SK-N-SH (cell line): ENCODE measurements around the gene CDH20. TPM values are rescaled to one million over a fixed set of nuclear protein-coding genes. Genes with fewer than 3 reads are reported as not detected.

Experiments used
- CTCF ChIA-PET: fragments of 300-600, 350-600 bp; formaldehyde crosslinking; extraction: SDS; loops from one replicate; lab custom pipeline; 2021; lab: Yijun Ruan, JAX
- POLR2A ChIA-PET: fragments of 350-600 bp; sonication (Branson Sonifier 250); formaldehyde crosslinking; extraction: SDS; loops from one replicate; lab custom pipeline; 2020; ENCODE audit warnings: antibody characterized with exemption, inconsistent platforms; lab: Yijun Ruan, JAX
- DNase-seq: peaks from one replicate; pipeline ENCODE4 v3.0.0; 2012
- H2AFZ ChIP-seq: fragments of 200-600 bp; sonication (generic); 2 replicates; pipeline ENCODE4 v1.8.1; 2016; ENCODE audit warnings: antibody characterized with exemption, mild to moderate bottlenecking, low read depth
- H3F3A ChIP-seq: fragments of 200-600 bp; sonication (generic); replicated peaks from 2 replicates; pipeline ENCODE3; 2016; ENCODE audit warnings: antibody characterized with exemption, mild to moderate bottlenecking; ENCODE audit not compliant: insufficient read depth
- H3K27ac ChIP-seq, 2 experiments: fragments of 200-500 bp in 1 of 2; fragments of 200-600 bp in 1 of 2; sonication (Bioruptor generic) in 1 of 2; sonication (generic), shearing (Covaris generic) in 1 of 2; 2 replicates each; pipeline versions ENCODE4 v1.5.1 to v1.6.1; 2014 to 2016; ENCODE audit warnings: low read depth in 2 of 2, inconsistent platforms in 1 of 2, low read length in 1 of 2, mild to moderate bottlenecking in 1 of 2, mixed read lengths in 1 of 2
- H3K27me3 ChIP-seq: fragments of 200-600 bp; sonication (generic), shearing (Covaris generic); 2 replicates; pipeline ENCODE4 v1.6.1; 2016; ENCODE audit warnings: mixed run types; ENCODE audit not compliant: insufficient read depth
- H3K36me3 ChIP-seq, 2 experiments: fragments of 200-500 bp in 1 of 2; fragments of 200-600 bp in 1 of 2; sonication (Bioruptor generic) in 1 of 2; sonication (generic) in 1 of 2; replicated peaks in 1 of 2; 2 replicates each; pipeline versions ENCODE3 to v1.5.1; 2014 to 2016; ENCODE audit warnings: low read length in 1 of 2, mild to moderate bottlenecking in 1 of 2; ENCODE audit not compliant: insufficient read depth in 2 of 2, control insufficient read depth in 1 of 2
- H3K4me1 ChIP-seq, 2 experiments: fragments of 200-500 bp in 1 of 2; fragments of 200-600 bp in 1 of 2; sonication (Bioruptor generic) in 1 of 2; sonication (generic), shearing (Covaris generic) in 1 of 2; 2 replicates each; pipeline versions ENCODE4 v1.5.1 to v1.6.1; 2014 to 2016; ENCODE audit warnings: low read depth in 1 of 2, low read length in 1 of 2, mixed run types in 1 of 2; ENCODE audit not compliant: insufficient read depth in 2 of 2, control insufficient read depth in 1 of 2
- H3K4me2 ChIP-seq: fragments of 200-600 bp; sonication (generic), shearing (Covaris generic); 2 replicates; pipeline ENCODE4 v1.6.1; 2017; ENCODE audit warnings: mixed run types
- H3K4me3 ChIP-seq, 2 experiments: fragments of 200-500 bp in 1 of 2; fragments of 200-600 bp in 1 of 2; sonication (Bioruptor generic) in 1 of 2; sonication (generic), shearing (Covaris generic) in 1 of 2; 2 replicates each; pipeline versions ENCODE4 v1.5.1 to v1.8.1; 2014 to 2016; ENCODE audit warnings: low read depth in 2 of 2, inconsistent platforms in 1 of 2, low read length in 1 of 2, mild to moderate bottlenecking in 1 of 2, mixed read lengths in 1 of 2, moderate library complexity in 1 of 2
- H3K79me2 ChIP-seq: fragments of 200-600 bp; sonication (generic); 2 replicates; pipeline ENCODE4 v1.8.1; 2017; ENCODE audit warnings: mild to moderate bottlenecking; ENCODE audit not compliant: insufficient read depth
- H3K9ac ChIP-seq: fragments of 200-600 bp; sonication (generic); 2 replicates; pipeline ENCODE4 v1.6.1; 2017; ENCODE audit warnings: mixed run types
- H3K9me2 ChIP-seq: fragments of 200-600 bp; sonication (generic); 2 replicates; pipeline ENCODE4 v1.6.1; 2017; ENCODE audit warnings: mixed run types
- H3K9me3 ChIP-seq: fragments of 200-600 bp; sonication (generic); 2 replicates; pipeline ENCODE4 v1.6.1; 2017; ENCODE audit warnings: mixed run types, mild to moderate bottlenecking, moderate library complexity
- H4K20me1 ChIP-seq: fragments of 200-600 bp; sonication (generic); 2 replicates; pipeline ENCODE4 v1.6.1; 2017; ENCODE audit warnings: mild to moderate bottlenecking, mixed run types; ENCODE audit not compliant: insufficient read depth
- EP300 ChIP-seq, 2 experiments: IDR thresholded peaks; 2 replicates each; pipeline versions ENCODE4 v1.4.0 to v1.6.1; 2012; ENCODE audit warnings: borderline replicate concordance in 1 of 2, low read depth in 1 of 2, low read length in 1 of 2
- EZH2phosphoT487 ChIP-seq: fragments of 200-600 bp; sonication (generic); IDR thresholded peaks from 2 replicates; pipeline ENCODE4 v1.6.1; 2017; ENCODE audit warnings: low read depth, mixed run types, mild to moderate bottlenecking, antibody characterized with exemption, moderate library complexity, borderline replicate concordance
- FOXM1 ChIP-seq: IDR thresholded peaks from 2 replicates; pipeline ENCODE4 v1.4.0; 2012; ENCODE audit warnings: low read depth, mild to moderate bottlenecking
- IRF3 ChIP-seq: fragments of 150-350 bp; IDR thresholded peaks from 2 replicates; pipeline ENCODE4 v1.6.1; 2016; ENCODE audit warnings: mild to moderate bottlenecking, low read depth, low read length
- JUND ChIP-seq: IDR thresholded peaks from 2 replicates; pipeline ENCODE4 v1.4.0; 2012
- MAX ChIP-seq: IDR thresholded peaks from 2 replicates; pipeline ENCODE4 v1.4.0; 2012; ENCODE audit warnings: low read depth
- NFIC ChIP-seq: IDR thresholded peaks from 2 replicates; pipeline ENCODE4 v1.4.0; 2012; ENCODE audit warnings: borderline replicate concordance
- PBX3 ChIP-seq: IDR thresholded peaks from 2 replicates; pipeline ENCODE4; 2012
- RAD21 ChIP-seq: IDR thresholded peaks from 2 replicates; pipeline ENCODE4 v1.6.1; 2012; ENCODE audit warnings: mild to moderate bottlenecking, low read length
- RCOR1 ChIP-seq: fragments of 150-350 bp; IDR thresholded peaks from 2 replicates; pipeline ENCODE4 v1.6.1; 2017; ENCODE audit warnings: antibody characterized with exemption, low read length
- RXRA ChIP-seq: IDR thresholded peaks from 2 replicates; pipeline ENCODE4 v1.4.0; 2012; ENCODE audit warnings: low read depth, mild to moderate bottlenecking, borderline replicate concordance
- SMC3 ChIP-seq: IDR thresholded peaks from 2 replicates; pipeline ENCODE4 v1.6.1; 2012; ENCODE audit warnings: low read depth, low read length, improper control_type of control experiment
- ZBTB33 ChIP-seq: IDR thresholded peaks from 2 replicates; pipeline ENCODE4 v1.4.0; 2012; ENCODE audit warnings: low read depth, borderline replicate concordance
- WGBS: methylation state at CpG from one replicate; pipeline ENCODE4 v1.1.6; 2017; ENCODE audit warnings: low lambda C conversion rate; 5-methylcytosine and 5-hydroxymethylcytosine counted together
- polyA plus RNA-seq, 3 experiments: library from polyadenylated mRNA; depleted of rRNA; stranded (reverse); fragments of >200 nt; gene quantifications; 2 replicates each; pipeline ENCODE4 v1.2.3, GENCODE V29; 2012

The CDH20 gene
- polyA plus RNA-seq, 1 of the 3 experiments (the other 2 are of a cell fraction): 1.1 TPM

GRCh38 chr18:61587865-61588264 is 254.6 kb downstream of the CDH20 start:
- no peaks in the 10 kb centered on the region for H3K27me3 ChIP-seq
- no peaks in the 10 kb centered on the region for H3K79me2 ChIP-seq
- TF ChIP-seq RAD21: no peak
- no peak overlapping the region for H3K4me2 ChIP-seq
- WGBS: 79% methylated on average over 2 of the region's 2 CpGs
- H3K9me2 ChIP-seq: no peaks in the 10 kb centered on the region
- H2AFZ ChIP-seq: no peak overlapping the region
- H3K9ac ChIP-seq: no peak overlapping the region
- H4K20me1 ChIP-seq: no peaks in the 10 kb centered on the region
- no peaks in the 10 kb centered on the region for H3K36me3 ChIP-seq
- peaks cover 0 to 25% of the 10 kb centered on the region in 2 experiments; a peak in 2 of 4 replicates for H3K4me1 ChIP-seq
- no peaks in the 10 kb centered on the region for H3K9me3 ChIP-seq
- ChIA-PET CTCF (interaction anchor here (0.7 to 4.9 kb wide), 5 partner anchors 11 to 543 kb away, joined by 3 to 22 read pairs (median 3); no protein-coding TSS in a partner anchor), POLR2A (no interaction called here)
- no peak overlapping the region for H3K4me3 ChIP-seq
- no peak for DNase-seq
- H3F3A ChIP-seq: peaks cover 12% of the 10 kb centered on the region
- no peak overlapping the region for H3K27ac ChIP-seq

GRCh38 chr18:61589053-61589723 is 256.0 kb downstream of the CDH20 start:
- peak overlapping the region; percentile 10 for H3K4me2 ChIP-seq
- no peaks in the 10 kb centered on the region for H3K9me3 ChIP-seq
- DNase-seq: no peak
- H3K9ac ChIP-seq: no peak overlapping the region
- peaks cover 12% of the 10 kb centered on the region for H3F3A ChIP-seq
- H3K36me3 ChIP-seq: no peaks in the 10 kb centered on the region
- ChIA-PET POLR2A (no interaction called here), CTCF (interaction anchor here (4.9 kb wide), 1 partner anchor 542 kb away, joined by 22 read pairs; no protein-coding TSS in a partner anchor)
- no peaks in the 10 kb centered on the region for H3K9me2 ChIP-seq
- TF ChIP-seq ZBTB33 (no peak), EZH2phosphoT487 (no peak), RCOR1 (no peak), RXRA (no peak), IRF3 (no peak), EP300 (IDR thresholded peaks at IDR 0.05; ENCODE audit: borderline replicate concordance in 1 of 2, low read depth in 1 of 2, low read length in 1 of 2) (no peak), PBX3 (no peak), NFIC (no peak), JUND (no peak), SMC3 (no peak), MAX (no peak), FOXM1 (no peak)
- peak overlapping the region; percentile 25; the same call in 1 of the 2 replicates for H2AFZ ChIP-seq
- H3K4me1 ChIP-seq: peaks cover 0 to 25% of the 10 kb centered on the region in 2 experiments; a peak in 2 of 4 replicates
- H3K27ac ChIP-seq: peak overlapping the region in 1 of 2 experiments; percentile 36; a peak in 2 of 4 replicates
- H3K79me2 ChIP-seq: no peaks in the 10 kb centered on the region
- no peak overlapping the region for H3K4me3 ChIP-seq
- no peaks in the 10 kb centered on the region for H3K27me3 ChIP-seq
- no peaks in the 10 kb centered on the region for H4K20me1 ChIP-seq
- WGBS: 73% methylated on average over 6 of the region's 6 CpGs
